Vagina (tissue), 2 donors: ENCODE measurements around the gene ALDH1L1.

Experiments used
- POLR2A ChIP-seq, 2 donors: fragments of 450-650 bp; IDR thresholded peaks; one replicate each; pipeline ENCODE4 v1.6.1; 2017; ENCODE audit warnings: antibody characterized with exemption in 2 of 2, mild to moderate bottlenecking in 2 of 2, moderate library complexity in 2 of 2
- TF ChIP-seq, protein P1 (sequence below), 3 experiments: fragments of 450-650 bp in 2 of 3; fragments of 200-600 bp in 1 of 3; sonication (generic) in 1 of 3; IDR thresholded peaks; one replicate each; pipeline ENCODE4 v1.5.1; 2017 to 2019; ENCODE audit warnings: antibody characterized with exemption in 3 of 3, mild to moderate bottlenecking in 2 of 3, moderate library complexity in 2 of 3

DNA sequence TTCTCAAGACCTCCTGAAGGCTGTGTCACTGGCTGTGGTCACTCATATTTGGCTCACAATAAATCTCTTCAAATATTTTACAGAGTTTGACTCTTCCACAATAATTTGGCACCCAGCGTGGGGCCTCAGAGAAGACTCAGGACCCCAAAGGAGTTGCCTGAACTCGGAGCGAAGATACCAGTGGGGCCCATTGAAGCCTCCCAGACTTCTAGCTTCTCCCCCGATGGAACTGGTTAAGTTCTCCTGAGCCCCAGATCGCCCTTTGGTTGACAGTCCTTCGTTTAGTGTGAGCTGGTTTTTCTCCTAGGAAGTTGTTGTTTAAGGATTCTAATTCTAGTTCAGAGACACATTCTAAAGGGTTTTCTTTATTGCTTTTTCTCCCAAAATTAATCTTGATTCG lies 95.1 kb downstream of the ALDH1L1 start:
- TF ChIP-seq, protein P1, sequence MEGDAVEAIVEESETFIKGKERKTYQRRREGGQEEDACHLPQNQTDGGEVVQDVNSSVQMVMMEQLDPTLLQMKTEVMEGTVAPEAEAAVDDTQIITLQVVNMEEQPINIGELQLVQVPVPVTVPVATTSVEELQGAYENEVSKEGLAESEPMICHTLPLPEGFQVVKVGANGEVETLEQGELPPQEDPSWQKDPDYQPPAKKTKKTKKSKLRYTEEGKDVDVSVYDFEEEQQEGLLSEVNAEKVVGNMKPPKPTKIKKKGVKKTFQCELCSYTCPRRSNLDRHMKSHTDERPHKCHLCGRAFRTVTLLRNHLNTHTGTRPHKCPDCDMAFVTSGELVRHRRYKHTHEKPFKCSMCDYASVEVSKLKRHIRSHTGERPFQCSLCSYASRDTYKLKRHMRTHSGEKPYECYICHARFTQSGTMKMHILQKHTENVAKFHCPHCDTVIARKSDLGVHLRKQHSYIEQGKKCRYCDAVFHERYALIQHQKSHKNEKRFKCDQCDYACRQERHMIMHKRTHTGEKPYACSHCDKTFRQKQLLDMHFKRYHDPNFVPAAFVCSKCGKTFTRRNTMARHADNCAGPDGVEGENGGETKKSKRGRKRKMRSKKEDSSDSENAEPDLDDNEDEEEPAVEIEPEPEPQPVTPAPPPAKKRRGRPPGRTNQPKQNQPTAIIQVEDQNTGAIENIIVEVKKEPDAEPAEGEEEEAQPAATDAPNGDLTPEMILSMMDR (IDR thresholded peaks at IDR 0.05), result no peak
- TF ChIP-seq POLR2A (IDR thresholded peaks at IDR 0.05), result no peak
